Measurements from ENCODE around the gene MUC5B.

- TF ChIP-seq, protein P1, sequence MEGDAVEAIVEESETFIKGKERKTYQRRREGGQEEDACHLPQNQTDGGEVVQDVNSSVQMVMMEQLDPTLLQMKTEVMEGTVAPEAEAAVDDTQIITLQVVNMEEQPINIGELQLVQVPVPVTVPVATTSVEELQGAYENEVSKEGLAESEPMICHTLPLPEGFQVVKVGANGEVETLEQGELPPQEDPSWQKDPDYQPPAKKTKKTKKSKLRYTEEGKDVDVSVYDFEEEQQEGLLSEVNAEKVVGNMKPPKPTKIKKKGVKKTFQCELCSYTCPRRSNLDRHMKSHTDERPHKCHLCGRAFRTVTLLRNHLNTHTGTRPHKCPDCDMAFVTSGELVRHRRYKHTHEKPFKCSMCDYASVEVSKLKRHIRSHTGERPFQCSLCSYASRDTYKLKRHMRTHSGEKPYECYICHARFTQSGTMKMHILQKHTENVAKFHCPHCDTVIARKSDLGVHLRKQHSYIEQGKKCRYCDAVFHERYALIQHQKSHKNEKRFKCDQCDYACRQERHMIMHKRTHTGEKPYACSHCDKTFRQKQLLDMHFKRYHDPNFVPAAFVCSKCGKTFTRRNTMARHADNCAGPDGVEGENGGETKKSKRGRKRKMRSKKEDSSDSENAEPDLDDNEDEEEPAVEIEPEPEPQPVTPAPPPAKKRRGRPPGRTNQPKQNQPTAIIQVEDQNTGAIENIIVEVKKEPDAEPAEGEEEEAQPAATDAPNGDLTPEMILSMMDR (IDR thresholded peaks at IDR 0.05): no peak
- no peak for TF ChIP-seq EZH2 (IDR thresholded peaks at IDR 0.05; ENCODE audit: borderline replicate concordance, insufficient read depth, low read depth, low read length, poor library complexity, severe bottlenecking)
Observed at GRCh38 chr11:1180947-1181391, 41.9 kb upstream of the MUC5B start.

All from B cell (primary cell).